MG63 (cell line): ENCODE data around the gene MYBBP1A. TPM values are rescaled to one million over a fixed set of nuclear protein-coding genes. Genes with fewer than 3 reads are reported as not detected.

Experiments used
- DNase-seq: peaks from one replicate; pipeline ENCODE4 v3.0.0-alpha.2; 2020
- H3K27me3 ChIP-seq: fragments of 250-450 bp; sonication (Bioruptor Pico); 2 replicates; pipeline ENCODE4 v1.5.1; 2020; ENCODE audit warnings: mild to moderate bottlenecking, moderate library complexity
- H3K36me3 ChIP-seq: fragments of 250-450 bp; sonication (Bioruptor Pico); 2 replicates; pipeline ENCODE4 v1.5.1; 2020; ENCODE audit warnings: mild to moderate bottlenecking, moderate library complexity
- H3K4me3 ChIP-seq: fragments of 250-450 bp; sonication (Bioruptor Pico); 2 replicates; pipeline ENCODE4 v1.5.1; 2020; ENCODE audit warnings: mild to moderate bottlenecking, moderate library complexity
- H3K9me3 ChIP-seq: fragments of 250-450 bp; sonication (Bioruptor Pico); 2 replicates; pipeline ENCODE4 v1.5.1; 2020; ENCODE audit warnings: mild to moderate bottlenecking, moderate library complexity
- total RNA-seq: library from RNA; depleted of rRNA; stranded (reverse); fragments of >200 nt; shearing (Covaris generic); gene quantifications from 2 replicates; pipeline ENCODE4 v1.2.3, GENCODE V29; 2014; ENCODE audit warnings: low replicate concordance

Gene MYBBP1A
- total RNA-seq, 1 experiment from 2014 or later: 63.2 TPM

GRCh38 chr17:4520894-4521600, 34.1 kb downstream of the MYBBP1A start:
- Histone ChIP-seq H3K9me3 (no peaks in the 10 kb centered on the region), H3K4me3 (no peak overlapping the region), H3K27me3 (no peaks in the 10 kb centered on the region), H3K36me3 (no peaks in the 10 kb centered on the region)
- DNase-seq: peak; percentile 80

GRCh38 chr17:4520060-4520893, 34.9 kb downstream of the MYBBP1A start:
- Histone ChIP-seq H3K4me3 (no peak overlapping the region), H3K9me3 (no peaks in the 10 kb centered on the region), H3K27me3 (no peaks in the 10 kb centered on the region), H3K36me3 (no peaks in the 10 kb centered on the region)
- peak; percentile 77 for DNase-seq

GRCh38 chr17:4519361-4519788, 35.8 kb downstream of the MYBBP1A start:
- DNase-seq: no peak
- Histone ChIP-seq H3K4me3 (no peak overlapping the region), H3K36me3 (no peaks in the 10 kb centered on the region), H3K9me3 (no peaks in the 10 kb centered on the region), H3K27me3 (no peaks in the 10 kb centered on the region)

GRCh38 chr17:4518901-4519300, 36.3 kb downstream of the MYBBP1A start:
- Histone ChIP-seq H3K9me3 (no peaks in the 10 kb centered on the region), H3K4me3 (no peak overlapping the region), H3K27me3 (no peaks in the 10 kb centered on the region), H3K36me3 (no peaks in the 10 kb centered on the region)
- no peak for DNase-seq

- no peaks in the 10 kb centered on the region for H3K27me3 ChIP-seq
- no peaks in the 10 kb centered on the region for H3K9me3 ChIP-seq
- DNase-seq: no peak
- H3K36me3 ChIP-seq: no peaks in the 10 kb centered on the region
- no peak overlapping the region for H3K4me3 ChIP-seq
Measured at GRCh38 chr17:4516735-4517134, 38.4 kb downstream of the MYBBP1A start.

- Histone ChIP-seq H3K36me3 (no peaks in the 10 kb centered on the region), H3K4me3 (no peak overlapping the region), H3K9me3 (no peaks in the 10 kb centered on the region), H3K27me3 (no peaks in the 10 kb centered on the region)
- no peak for DNase-seq
Measured at GRCh38 chr17:4515501-4515900, 39.7 kb downstream of the MYBBP1A start.

- no peak for DNase-seq
- no peaks in the 10 kb centered on the region for H3K36me3 ChIP-seq
- H3K9me3 ChIP-seq: no peaks in the 10 kb centered on the region
- H3K4me3 ChIP-seq: no peak overlapping the region
- H3K27me3 ChIP-seq: no peaks in the 10 kb centered on the region
Measured at GRCh38 chr17:4514779-4515178, 40.4 kb downstream of the MYBBP1A start.

GRCh38 chr17:4514206-4514605, 41.0 kb downstream of the MYBBP1A start:
- Histone ChIP-seq H3K9me3 (no peaks in the 10 kb centered on the region), H3K4me3 (no peak overlapping the region), H3K36me3 (no peaks in the 10 kb centered on the region), H3K27me3 (no peaks in the 10 kb centered on the region)
- DNase-seq: no peak

GRCh38 chr17:4513113-4514032, 41.8 kb downstream of the MYBBP1A start:
- no peaks in the 10 kb centered on the region for H3K9me3 ChIP-seq
- no peaks in the 10 kb centered on the region for H3K36me3 ChIP-seq
- H3K27me3 ChIP-seq: no peaks in the 10 kb centered on the region
- DNase-seq: no peak
- no peak overlapping the region for H3K4me3 ChIP-seq

- H3K27me3 ChIP-seq: no peaks in the 10 kb centered on the region
- H3K9me3 ChIP-seq: no peaks in the 10 kb centered on the region
- H3K4me3 ChIP-seq: no peak overlapping the region
- no peaks in the 10 kb centered on the region for H3K36me3 ChIP-seq
- DNase-seq: no peak
Measured at GRCh38 chr17:4512156-4513112, 42.8 kb downstream of the MYBBP1A start.

GRCh38 chr17:4511199-4511932, 43.8 kb downstream of the MYBBP1A start:
- DNase-seq: no peak
- no peaks in the 10 kb centered on the region for H3K36me3 ChIP-seq
- H3K4me3 ChIP-seq: no peak overlapping the region
- no peaks in the 10 kb centered on the region for H3K27me3 ChIP-seq
- no peaks in the 10 kb centered on the region for H3K9me3 ChIP-seq

- no peaks in the 10 kb centered on the region for H3K9me3 ChIP-seq
- no peaks in the 10 kb centered on the region for H3K36me3 ChIP-seq
- H3K27me3 ChIP-seq: no peaks in the 10 kb centered on the region
- no peak overlapping the region for H3K4me3 ChIP-seq
- no peak for DNase-seq
Measured at GRCh38 chr17:4510618-4510941, 44.6 kb downstream of the MYBBP1A start.

- no peaks in the 10 kb centered on the region for H3K27me3 ChIP-seq
- no peak for DNase-seq
Measured at GRCh38 chr17:4509923-4510617, 45.1 kb downstream of the MYBBP1A start.

GRCh38 chr17:4509401-4509800, 45.8 kb downstream of the MYBBP1A start:
- H3K9me3 ChIP-seq: no peaks in the 10 kb centered on the region
- no peaks in the 10 kb centered on the region for H3K36me3 ChIP-seq
- no peaks in the 10 kb centered on the region for H3K27me3 ChIP-seq
- no peak for DNase-seq
- H3K4me3 ChIP-seq: no peak overlapping the region

More at GRCh38 chr17:4509923-4510617, 45.1 kb downstream of the MYBBP1A start:
- Histone ChIP-seq H3K4me3 (no peak overlapping the region), H3K36me3 (no peaks in the 10 kb centered on the region), H3K9me3 (no peaks in the 10 kb centered on the region)

- no peak for DNase-seq
- Histone ChIP-seq H3K9me3 (no peaks in the 10 kb centered on the region), H3K4me3 (no peak overlapping the region), H3K36me3 (no peaks in the 10 kb centered on the region), H3K27me3 (no peaks in the 10 kb centered on the region)
Measured at GRCh38 chr17:4508207-4508606, 47.0 kb downstream of the MYBBP1A start.
